GM12891 (cell line): ENCODE results near the gene RBM38.

Source experiments
- POLR2A ChIP-seq: IDR thresholded peaks from 2 replicates; pipeline ENCODE4 v1.6.1; 2011; ENCODE audit warnings: low read depth, low read length, control low read depth
- POLR2AphosphoS5 ChIP-seq: IDR thresholded peaks from 2 replicates; pipeline ENCODE4 v1.6.1; 2011; ENCODE audit warnings: low read depth, low read length, control low read depth
- TAF1 ChIP-seq: IDR thresholded peaks from 2 replicates; pipeline ENCODE4 v1.6.1; 2011; ENCODE audit warnings: low read depth, low read length, control low read depth

DNA sequence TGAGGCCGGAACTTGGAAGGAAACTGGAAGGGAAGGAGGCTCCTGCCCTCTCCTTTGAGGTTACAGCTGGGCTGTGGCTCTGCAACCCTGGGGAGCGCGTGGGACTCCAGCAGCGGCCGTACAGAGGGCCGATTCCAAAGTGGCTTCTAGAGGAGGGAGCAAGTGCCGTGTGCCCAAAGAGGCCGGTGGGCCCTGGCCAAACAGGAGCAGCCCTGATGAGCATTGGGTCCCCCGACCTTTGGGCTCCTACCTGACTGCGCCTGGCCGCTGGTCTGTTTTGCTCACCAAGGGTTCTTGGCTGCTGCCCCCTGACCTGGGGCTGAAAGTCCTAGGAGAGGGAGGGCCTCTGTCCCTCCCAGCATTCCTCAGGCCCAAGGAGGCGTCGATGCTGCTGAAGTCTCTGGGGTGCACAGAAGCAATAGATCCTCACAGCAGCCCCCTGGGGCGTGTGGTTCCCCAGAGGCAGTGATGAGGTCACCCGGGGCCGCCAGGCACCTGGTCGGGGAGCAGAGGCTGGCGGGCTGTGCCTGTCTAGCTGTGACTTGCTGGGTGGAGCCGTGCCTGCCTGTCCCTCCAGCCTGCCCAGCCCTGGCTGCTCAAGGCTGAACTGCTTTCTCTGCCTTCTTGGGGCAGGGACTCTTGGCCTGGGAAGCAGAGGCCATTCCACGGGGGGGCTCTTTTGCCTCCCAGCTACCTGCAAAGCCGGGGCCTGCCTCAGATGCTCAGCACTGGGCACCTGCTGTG is 9.8 kb downstream of the RBM38 start:
- TF ChIP-seq POLR2A, result no peak
- peak; percentile 24; the same call in 1 of the 2 replicates for TF ChIP-seq POLR2AphosphoS5
- no peak for TF ChIP-seq TAF1
